C4-2B (cell line): ENCODE data around the gene PTK6.

Experiments
- H3K27ac ChIP-seq: fragments of 450-650 bp; 2 replicates; pipeline ENCODE4 v1.5.1; 2017
- CTCF ChIP-seq: fragments of 450-650 bp; conservative IDR thresholded peaks from 2 replicates; pipeline ENCODE4 v1.5.1; 2017; ENCODE audit warnings: mild to moderate bottlenecking
- ZFX ChIP-seq: fragments of 450-650 bp; IDR thresholded peaks from 2 replicates; pipeline ENCODE4 v1.6.1; 2017

PTK6 gene

DNA sequence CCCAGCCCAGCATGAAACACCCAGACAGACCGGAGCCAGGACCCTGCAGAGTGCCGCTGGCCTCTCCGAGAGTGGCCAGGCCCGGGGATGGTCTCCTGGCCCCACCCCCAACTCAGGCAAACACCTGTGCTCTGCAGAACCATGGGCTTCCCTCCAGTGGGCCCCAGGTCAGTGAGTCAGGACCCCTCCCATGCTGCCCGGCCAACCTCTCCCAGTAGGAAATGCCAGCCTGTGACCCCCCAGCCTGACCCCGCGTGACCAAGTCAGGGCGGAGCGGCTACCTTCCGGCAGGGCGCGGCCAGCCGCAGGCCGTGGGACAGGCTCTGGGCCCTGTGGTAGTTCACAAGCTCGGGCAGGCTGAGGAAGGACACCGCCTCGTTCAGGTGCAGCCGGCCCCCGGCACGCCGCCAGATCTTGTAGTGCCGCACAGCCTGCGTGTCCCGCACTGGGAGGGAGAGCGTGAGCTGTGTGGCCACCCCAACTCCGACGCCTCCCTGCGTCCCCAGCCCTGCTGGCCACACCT lies 3.2 kb downstream of the PTK6 start:
- H3K27ac ChIP-seq, result no peak overlapping the region
- TF ChIP-seq ZFX (no peak), CTCF (no peak)

DNA sequence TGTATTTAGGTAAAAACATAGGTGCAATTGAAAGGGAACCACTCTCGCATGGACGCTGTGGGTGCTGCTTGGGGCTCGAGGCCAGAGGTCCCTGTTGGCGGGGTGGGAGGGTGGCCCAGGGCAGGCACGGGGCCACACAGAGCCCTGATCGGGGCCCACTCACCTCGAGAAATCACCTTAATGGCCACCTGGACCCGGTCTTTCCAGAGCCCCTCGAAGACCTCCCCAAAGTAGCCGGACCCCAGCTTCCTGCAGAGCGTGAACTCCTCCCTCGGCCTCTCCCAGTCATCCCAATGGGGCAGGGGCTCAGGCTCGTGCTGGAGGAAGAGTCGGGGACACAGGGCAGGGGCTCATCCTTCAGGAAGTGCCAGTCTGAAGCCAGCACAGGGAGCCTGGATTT lies 3.8 kb downstream of the PTK6 start:
- TF ChIP-seq CTCF (no peak), ZFX (no peak)
- no peak overlapping the region for H3K27ac ChIP-seq

DNA sequence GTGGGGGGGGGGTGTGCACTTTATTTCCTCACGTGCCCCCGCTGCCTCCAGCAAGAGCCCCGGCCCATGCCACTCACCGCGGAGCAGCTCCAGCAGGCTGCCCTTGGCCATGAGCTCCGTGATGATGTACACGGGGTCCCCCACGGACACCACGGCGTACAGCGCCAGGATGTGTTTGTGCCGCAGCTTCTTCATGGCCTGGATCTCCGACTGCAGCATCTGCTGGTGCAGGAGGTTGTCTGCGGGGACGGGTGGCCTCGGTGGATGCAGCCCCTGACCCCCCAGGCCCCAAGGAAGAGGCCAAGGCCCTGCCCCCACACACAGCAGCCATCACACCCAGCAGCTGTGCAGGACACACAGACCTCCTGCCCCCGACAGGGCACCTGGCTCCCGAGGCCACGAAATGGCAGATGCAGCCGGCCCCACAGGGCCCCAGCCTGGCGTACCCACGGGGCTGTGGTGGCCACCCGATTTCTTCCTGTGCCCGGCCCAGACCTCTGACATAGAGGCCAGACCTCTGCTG lies 4.7 kb downstream of the PTK6 start:
- H3K27ac ChIP-seq, result no peak overlapping the region
- TF ChIP-seq CTCF, result no peak
- no peak for TF ChIP-seq ZFX

DNA sequence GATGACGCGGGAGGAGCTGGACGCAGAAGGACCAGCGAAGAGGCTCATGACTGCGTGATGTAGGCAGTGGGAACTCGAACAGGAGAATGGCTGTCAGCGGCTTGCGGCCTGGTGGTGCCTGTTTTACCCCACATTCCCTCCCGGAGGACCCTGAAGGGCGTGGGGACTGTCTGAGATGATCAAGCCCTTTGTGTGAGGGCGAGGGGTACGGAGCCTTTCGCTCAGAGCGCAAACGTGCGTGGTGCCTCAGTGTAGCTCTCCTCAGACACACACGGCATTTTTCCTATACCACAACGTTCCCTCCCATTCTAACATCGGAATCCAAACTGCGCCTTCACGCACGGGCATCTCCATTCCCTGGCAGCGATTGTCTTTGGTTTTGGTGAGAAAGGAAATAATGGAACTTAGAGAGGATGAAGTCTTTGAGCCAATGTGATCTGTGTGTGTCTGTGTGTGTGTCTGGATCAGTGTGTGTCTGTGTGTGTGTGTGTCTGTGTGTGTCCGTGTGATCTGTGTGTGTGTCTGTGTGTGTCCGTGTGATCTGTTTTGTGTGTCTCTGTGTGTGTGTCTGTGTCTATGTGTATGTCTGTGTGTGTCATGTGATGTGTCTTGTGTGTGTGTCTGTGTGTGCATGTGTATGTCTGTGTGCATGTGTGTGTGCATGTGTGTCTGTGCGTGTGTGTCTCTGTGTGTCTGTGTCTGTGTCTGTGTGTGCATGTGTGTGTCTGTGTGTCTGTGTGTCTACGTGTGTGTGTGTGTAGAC lies 5.3 kb downstream of the PTK6 start:
- TF ChIP-seq ZFX (no peak), CTCF (no peak)
- H3K27ac ChIP-seq, result no peak overlapping the region

GRCh38 chr20:63530788-63531160 lies 6.4 kb downstream of the PTK6 start:
- TF ChIP-seq CTCF (no peak), ZFX (no peak)
- no peak overlapping the region for H3K27ac ChIP-seq

DNA sequence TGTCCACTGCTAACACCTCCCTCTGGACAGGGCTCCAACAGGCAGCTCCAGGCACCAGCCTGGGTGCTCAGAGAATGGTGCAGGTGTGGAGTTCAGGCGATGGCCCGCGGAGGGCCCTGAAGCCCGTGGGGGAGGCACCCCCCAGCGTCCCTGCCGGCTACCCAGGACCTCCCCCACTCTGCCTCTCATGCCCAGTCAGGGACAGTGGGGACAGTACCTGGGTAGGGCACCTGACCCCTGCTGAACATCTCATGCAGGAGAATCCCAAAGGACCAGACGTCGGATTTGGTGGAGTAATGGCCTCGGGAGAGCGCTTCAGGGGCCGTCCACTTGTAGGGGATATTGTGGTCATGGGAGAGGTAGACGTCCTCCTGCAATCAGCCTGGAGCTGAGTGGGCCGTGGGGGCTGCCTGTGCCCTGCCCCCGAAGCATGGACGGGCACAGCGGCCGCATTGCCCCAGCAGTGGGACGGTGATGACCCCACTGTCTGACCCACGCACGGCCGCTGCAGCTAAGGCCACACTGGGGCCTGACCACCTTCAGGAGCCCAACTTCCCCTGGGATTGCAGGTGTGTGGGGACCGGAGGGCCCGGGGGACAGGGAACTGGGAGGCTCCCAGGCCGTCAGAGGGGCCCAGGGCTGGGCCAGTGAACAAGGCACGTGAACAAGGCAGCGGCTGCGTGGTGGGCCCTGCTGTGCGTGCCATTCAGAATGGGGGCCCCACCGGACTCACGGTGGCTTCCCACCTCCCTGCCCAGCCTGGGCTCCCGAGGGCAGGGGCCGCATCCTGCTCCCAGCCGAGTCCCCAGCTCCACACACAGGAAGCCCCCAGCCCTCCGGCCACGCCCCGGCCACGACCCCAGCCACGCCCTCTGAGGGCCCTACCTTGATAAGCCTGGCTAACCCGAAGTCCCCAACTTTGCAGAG lies 7.1 kb downstream of the PTK6 start:
- H3K27ac ChIP-seq, result no peak overlapping the region
- TF ChIP-seq CTCF (no peak), ZFX (no peak)
